Thyroid gland (tissue), 4 donors: ENCODE measurements around the gene ZC3H18. TPM values are rescaled to one million over a fixed set of nuclear protein-coding genes. Genes with fewer than 3 reads are reported as not detected.

Experiments
- DNase-seq, 2 donors: peaks; one replicate each; pipeline ENCODE4 v3.0.0-alpha.2; 2019
- H3K27ac ChIP-seq, 3 donors: fragments of 200-600 bp; sonication (generic); 1 replicate in 2 of 3; 2 replicates in 1 of 3; pipeline ENCODE4 v1.5.1; 2016 to 2019; ENCODE audit warnings: mild to moderate bottlenecking in 1 of 3, moderate library complexity in 1 of 3
- H3K27me3 ChIP-seq: fragments of 200-600 bp; sonication (generic); one replicate; pipeline ENCODE4 v1.5.1; 2019
- H3K36me3 ChIP-seq, 2 donors: fragments of 200-600 bp; sonication (generic); one replicate each; pipeline ENCODE4 v1.5.1; 2016 to 2019
- H3K4me1 ChIP-seq, 2 donors: fragments of 200-600 bp; sonication (generic); one replicate each; pipeline ENCODE4 v1.5.1; 2017 to 2019
- H3K4me3 ChIP-seq, 3 donors: fragments of 200-600 bp; sonication (generic); replicated peaks in 1 of 3; 1 replicate in 2 of 3; 2 replicates in 1 of 3; pipeline ENCODE4 v1.5.1; 2016; ENCODE audit warnings: mild to moderate bottlenecking in 1 of 3
- H3K9me3 ChIP-seq: fragments of 200-600 bp; sonication (generic); one replicate; pipeline ENCODE4 v1.5.1; 2017
- CTCF ChIP-seq, 6 experiments: fragments of 200-600 bp in 3 of 6; fragments of 450-650 bp in 3 of 6; sonication (generic) in 3 of 6; IDR thresholded peaks; one replicate each; pipeline ENCODE4 v1.5.1; 2016 to 2019; ENCODE audit warnings: antibody characterized with exemption in 6 of 6, mild to moderate bottlenecking in 2 of 6, inconsistent platforms in 1 of 6, moderate library complexity in 1 of 6
- POLR2A ChIP-seq, 2 donors: fragments of 450-650 bp; IDR thresholded peaks; one replicate each; pipeline ENCODE4 v1.6.1; 2017; ENCODE audit warnings: antibody characterized with exemption in 2 of 2, mild to moderate bottlenecking in 2 of 2, moderate library complexity in 1 of 2
- WGBS, 2 donors: methylation state at CpG; one replicate each; pipeline ENCODE4 v1.1.5; 2017; 5-methylcytosine and 5-hydroxymethylcytosine counted together
- intact Hi-C: fragments of 100-400 bp; cut with DNase I; formaldehyde crosslinking; loops from one replicate; pipeline ENCODE4 v1.15.1; 2023
- total RNA-seq, 4 donors: library from RNA; depleted of rRNA; stranded (reverse); fragments of >200 nt; gene quantifications; one replicate each; pipeline ENCODE4 v1.2.3, GENCODE V29; 2016

ZC3H18 gene
- total RNA-seq, 4 donors from 2014 or later: 14.8 to 25.5 (median 20.9) TPM

GRCh38 chr16:88633684-88634140, 63.5 kb downstream of the ZC3H18 start:
- H3K4me3 ChIP-seq: no peak overlapping the region
- TF ChIP-seq POLR2A (IDR thresholded peaks at IDR 0.05): no peak
- peak in 1 of 6 experiments; percentile 37 for TF ChIP-seq CTCF (IDR thresholded peaks at IDR 0.05)
- 4 to 13% methylated on average over 5 to 6 of the region's 23 CpGs for WGBS, 2 donors

GRCh38 chr16:88634141-88634993, 64.2 kb downstream of the ZC3H18 start:
- peak; percentile 58 to 61 for DNase-seq
- intact Hi-C loops: no loop called here
- Histone ChIP-seq H3K36me3 (peaks cover 25 to 29% of the 10 kb centered on the region in 2 donors), H3K4me3 (peak overlapping the region in 1 of 3 donors; percentile 15), H3K27me3 (no peaks in the 10 kb centered on the region), H3K9me3 (no peaks in the 10 kb centered on the region), H3K27ac (no peak overlapping the region), H3K4me1 (peaks cover 0 to 23% of the 10 kb centered on the region in 2 donors)
- TF ChIP-seq CTCF (IDR thresholded peaks at IDR 0.05) (no peak), POLR2A (IDR thresholded peaks at IDR 0.05) (no peak)
- 19 to 23% methylated on average over 11 to 19 of the region's 82 CpGs for WGBS, 2 donors

More at GRCh38 chr16:88633684-88634140, 63.5 kb downstream of the ZC3H18 start:
- no peak overlapping the region for H3K27ac ChIP-seq
- peak; percentile 64 to 73 for DNase-seq
- intact Hi-C loops: no loop called here
- no peaks in the 10 kb centered on the region for H3K9me3 ChIP-seq
- H3K36me3 ChIP-seq: peaks cover 25 to 29% of the 10 kb centered on the region in 2 donors
- H3K27me3 ChIP-seq: no peaks in the 10 kb centered on the region
- peaks cover 0 to 17% of the 10 kb centered on the region in 2 donors for H3K4me1 ChIP-seq

- WGBS, 2 donors: 52% methylated on average over 25 to 28 of the region's 28 CpGs
- Histone ChIP-seq H3K27me3 (no peaks in the 10 kb centered on the region), H3K4me1 (peaks cover 0 to 27% of the 10 kb centered on the region in 2 donors), H3K9me3 (no peaks in the 10 kb centered on the region), H3K4me3 (peak overlapping the region in 1 of 3 donors; percentile 15), H3K27ac (no peak overlapping the region), H3K36me3 (peaks cover 19 to 24% of the 10 kb centered on the region in 2 donors)
- no peak for TF ChIP-seq CTCF (IDR thresholded peaks at IDR 0.05)
- no peak for TF ChIP-seq POLR2A (IDR thresholded peaks at IDR 0.05)
- DNase-seq: no peak
- intact Hi-C loops: no loop called here
Measured at GRCh38 chr16:88634994-88635670, 64.9 kb downstream of the ZC3H18 start.

GRCh38 chr16:88635671-88636319, 65.6 kb downstream of the ZC3H18 start:
- Histone ChIP-seq H3K4me3 (no peak overlapping the region), H3K36me3 (peaks cover 16 to 18% of the 10 kb centered on the region in 2 donors), H3K9me3 (no peaks in the 10 kb centered on the region), H3K27me3 (no peaks in the 10 kb centered on the region), H3K4me1 (peaks cover 0 to 27% of the 10 kb centered on the region in 2 donors), H3K27ac (no peak overlapping the region)
- DNase-seq: no peak
- TF ChIP-seq POLR2A (IDR thresholded peaks at IDR 0.05) (no peak), CTCF (IDR thresholded peaks at IDR 0.05) (no peak)
- WGBS, 2 donors: 90 to 93% methylated on average over 9 to 14 of the region's 17 CpGs
- intact Hi-C loops: no loop called here
